Measurements from ENCODE around the gene SERPINA4. TPM values are rescaled to one million over a fixed set of nuclear protein-coding genes. Genes with fewer than 3 reads are reported as not detected.

SERPINA4 gene
- polyA plus RNA-seq, 12 donors: 0.15 to 1.2 (median 0.25) TPM; not detected in 9

DNA sequence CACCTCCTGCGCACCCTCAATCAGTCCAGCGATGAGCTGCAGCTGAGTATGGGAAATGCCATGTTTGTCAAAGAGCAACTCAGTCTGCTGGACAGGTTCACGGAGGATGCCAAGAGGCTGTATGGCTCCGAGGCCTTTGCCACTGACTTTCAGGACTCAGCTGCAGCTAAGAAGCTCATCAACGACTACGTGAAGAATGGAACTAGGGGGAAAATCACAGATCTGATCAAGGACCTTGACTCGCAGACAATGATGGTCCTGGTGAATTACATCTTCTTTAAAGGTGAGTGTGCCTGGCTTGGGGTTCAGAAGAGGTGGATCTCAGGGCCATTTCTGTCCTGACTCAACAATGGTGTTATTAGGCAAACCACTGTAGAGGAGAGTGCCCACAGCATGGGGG, 53.6 kb downstream of the SERPINA4 start:
- no peak for DNase-seq

DNA sequence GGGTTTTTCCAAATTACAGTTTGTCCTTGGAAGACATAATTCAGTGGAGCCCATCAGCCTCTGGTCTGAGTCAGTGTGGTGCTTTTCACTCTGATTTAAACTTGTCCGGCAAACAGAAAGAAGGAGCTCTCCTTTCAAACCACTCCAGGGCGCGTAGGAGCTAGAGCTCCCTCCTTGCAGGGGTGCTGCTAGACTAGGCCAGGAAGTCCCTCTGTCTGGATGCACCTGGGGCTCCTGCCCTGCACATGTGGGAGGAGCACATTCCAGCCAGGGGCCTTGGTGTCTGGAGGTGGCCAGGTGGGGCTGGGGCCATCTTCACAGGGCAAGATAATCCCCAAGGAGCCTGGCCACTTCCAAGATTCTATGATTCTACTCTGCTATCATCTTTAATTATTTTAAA, 54.0 kb downstream of the SERPINA4 start:
- no peak for DNase-seq

DNA sequence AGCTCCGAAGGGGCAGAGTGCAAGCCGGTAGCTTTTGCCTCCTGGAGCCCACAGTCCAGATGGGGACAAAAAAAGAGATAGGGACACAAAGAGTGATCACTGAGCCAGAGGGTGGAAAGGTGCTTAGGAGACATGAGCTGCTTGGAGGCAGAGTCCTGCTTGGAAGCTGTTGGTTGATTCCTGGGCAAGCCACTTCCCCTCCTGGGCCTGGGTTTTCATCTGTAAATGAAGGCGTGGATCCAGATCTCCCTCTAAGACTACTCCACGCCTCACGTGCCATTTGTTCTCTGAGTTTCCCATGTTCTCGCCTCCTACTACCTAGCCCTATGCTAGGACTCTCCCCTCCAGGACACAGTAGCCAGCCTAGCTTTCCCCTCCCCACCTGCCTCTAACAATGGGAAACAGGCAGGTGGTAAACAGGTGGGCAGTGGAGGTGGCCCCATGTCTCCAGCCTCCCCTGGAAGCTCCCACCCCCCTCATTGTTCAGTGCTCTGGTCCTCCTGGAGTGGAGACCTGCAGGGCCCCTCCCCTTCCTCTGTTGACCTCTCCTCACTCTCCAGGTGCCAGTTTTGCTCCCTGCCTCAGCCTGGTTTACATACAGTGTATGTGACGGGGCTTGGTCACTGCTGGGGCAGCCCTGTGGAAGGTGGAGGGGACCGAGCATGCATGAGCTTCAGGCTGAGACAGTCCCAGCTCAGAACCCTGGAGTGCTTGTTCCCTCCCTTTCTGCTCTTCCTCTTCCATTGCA, 54.8 kb downstream of the SERPINA4 start:
- no peak for DNase-seq

DNA sequence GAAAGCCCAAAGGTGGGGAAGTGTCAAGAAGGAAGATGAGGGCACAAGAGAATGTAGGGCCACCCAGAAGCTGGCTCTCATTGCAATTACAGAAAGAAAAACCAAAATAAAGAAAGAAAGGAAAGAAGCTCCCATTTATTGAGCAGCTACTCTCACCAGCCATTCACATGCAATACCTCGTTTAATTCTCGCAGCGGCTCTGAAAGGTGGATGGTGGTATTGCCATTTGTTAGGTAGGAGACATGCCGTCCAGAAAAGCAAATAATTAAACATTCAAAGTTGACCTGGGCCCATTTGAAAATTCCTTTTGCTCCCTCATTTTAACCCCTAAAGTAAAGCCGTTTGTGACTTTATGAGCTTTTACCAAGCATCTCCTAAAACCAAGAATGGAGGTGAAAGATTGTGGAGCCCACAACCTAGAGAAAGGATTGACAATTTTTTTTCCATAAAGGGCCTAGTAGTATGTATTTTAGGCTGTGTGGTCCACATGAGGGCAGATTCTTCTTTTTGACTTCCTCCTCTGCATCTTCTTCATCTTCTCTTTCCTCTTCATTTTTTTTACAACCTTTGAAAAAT, 56.2 kb downstream of the SERPINA4 start:
- no peak for DNase-seq

DNA sequence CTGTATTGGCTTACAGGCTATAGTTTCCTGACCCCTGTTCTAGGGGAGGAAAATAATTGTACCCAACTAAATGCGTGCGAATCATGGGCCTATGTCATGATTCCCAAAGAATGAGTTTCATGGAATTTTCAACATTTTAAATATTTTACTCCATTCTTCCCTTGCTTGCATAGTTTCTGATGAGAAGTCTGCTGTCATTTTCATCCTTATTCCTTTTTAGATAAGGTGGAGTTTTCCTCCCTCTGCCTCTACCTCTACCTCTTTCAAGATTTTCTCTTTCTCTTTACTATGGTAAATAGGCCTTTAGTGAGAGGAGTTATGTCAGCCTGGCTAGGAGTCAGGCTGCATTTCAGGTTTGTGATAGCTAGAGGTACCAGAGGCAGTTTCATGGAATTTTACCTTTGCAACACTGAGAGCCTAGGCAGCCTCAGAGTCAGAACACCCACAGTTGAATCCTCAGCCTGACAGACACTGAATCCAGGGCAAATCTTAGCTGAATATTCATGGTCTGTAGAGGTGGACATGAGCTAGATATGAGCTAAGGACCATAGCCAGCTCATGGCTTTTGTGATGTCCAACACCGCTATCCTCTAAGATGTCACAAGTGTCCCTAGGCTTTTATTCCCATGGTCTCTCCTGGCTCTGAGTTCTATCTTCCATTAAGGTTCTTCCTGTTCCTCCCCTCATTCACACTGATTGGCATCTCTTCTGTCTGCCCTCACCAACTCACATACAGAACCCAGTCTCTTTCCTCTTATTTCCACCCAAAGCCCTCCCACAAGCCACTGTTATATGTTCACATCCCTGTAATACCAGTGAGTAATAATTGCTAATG, 57.0 kb downstream of the SERPINA4 start:
- no peak for DNase-seq

DNA sequence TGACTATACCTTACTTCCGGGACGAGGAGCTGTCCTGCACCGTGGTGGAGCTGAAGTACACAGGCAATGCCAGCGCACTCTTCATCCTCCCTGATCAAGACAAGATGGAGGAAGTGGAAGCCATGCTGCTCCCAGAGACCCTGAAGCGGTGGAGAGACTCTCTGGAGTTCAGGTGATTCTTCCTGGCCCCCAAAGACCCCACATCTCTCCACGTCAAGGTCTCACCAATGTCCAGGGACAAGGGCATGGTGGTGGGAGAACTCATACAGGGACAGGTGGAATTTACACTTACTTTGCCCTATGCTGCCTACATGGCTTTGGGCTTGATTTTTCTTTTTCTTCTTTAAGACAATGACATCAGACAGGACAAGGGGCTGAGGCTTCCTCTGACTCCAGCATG, 58.1 kb downstream of the SERPINA4 start:
- no peak for DNase-seq

Other genes starting within 250 kb of the SERPINA4 start
- under 1 TPM in 2 of 12 donors, not detected in 10; 0.21 to 0.86 TPM for gene SERPINA6, start 238.1 kb upstream of the SERPINA4 start, polyA plus RNA-seq (ENCODE audit: insufficient read length in 12 of 12)
- not detected for gene SERPINA2, start 194.7 kb upstream of the SERPINA4 start, polyA plus RNA-seq (ENCODE audit: insufficient read length in 12 of 12)
- 10 to 100 TPM in 4 of 12 donors, 1 to 10 TPM in 7, not detected in 1; 1.1 to 98.2 (median 2.3) TPM for gene SERPINA1, start 172.8 kb upstream of the SERPINA4 start, polyA plus RNA-seq (ENCODE audit: insufficient read length in 12 of 12)
- under 1 TPM in 3 of 12 donors, not detected in 9; 0.13 to 0.75 (median 0.26) TPM for gene SERPINA11, start 108.6 kb upstream of the SERPINA4 start, polyA plus RNA-seq (ENCODE audit: insufficient read length in 12 of 12)
- gene SERPINA9, start 85.2 kb upstream of the SERPINA4 start, polyA plus RNA-seq (ENCODE audit: insufficient read length in 12 of 12): not detected
- not detected for gene SERPINA12, start 52.0 kb upstream of the SERPINA4 start, polyA plus RNA-seq (ENCODE audit: insufficient read length in 12 of 12)
- gene SERPINA5, start 20.0 kb downstream of the SERPINA4 start, polyA plus RNA-seq (ENCODE audit: insufficient read length in 12 of 12): 1 to 10 TPM in 1 of 12 donors, under 1 TPM in 7, not detected in 4; 0.10 to 3.0 (median 0.27) TPM
- 1 to 10 TPM in 1 of 12 donors, under 1 TPM in 2, not detected in 9; 0.12 to 1.5 (median 0.59) TPM for gene SERPINA3, start 50.9 kb downstream of the SERPINA4 start, polyA plus RNA-seq (ENCODE audit: insufficient read length in 12 of 12)
- 1 to 10 TPM in 2 of 12 donors, under 1 TPM in 8, not detected in 2; 0.37 to 1.7 (median 0.74) TPM for gene GSC, start 208.7 kb downstream of the SERPINA4 start, polyA plus RNA-seq (ENCODE audit: insufficient read length in 12 of 12)